Gastrocnemius medialis (tissue), 4 donors: ENCODE measurements around the gene PYGO2.

ENCODE experiments used
- POLR2A ChIP-seq, 2 donors: fragments of 450-650 bp; IDR thresholded peaks; one replicate each; pipeline ENCODE4 v1.6.1; 2017; ENCODE audit warnings: antibody characterized with exemption in 2 of 2, mild to moderate bottlenecking in 2 of 2, moderate library complexity in 2 of 2
- TF ChIP-seq, protein P1 (sequence below), 5 experiments: fragments of 450-650 bp in 3 of 5; fragments of 200-600 bp in 2 of 5; sonication (generic) in 2 of 5; IDR thresholded peaks in 4 of 5; conservative IDR thresholded peaks in 1 of 5; 1 replicate in 4 of 5; 2 replicates in 1 of 5; pipeline ENCODE4 v1.5.1; 2016 to 2019; ENCODE audit warnings: antibody characterized with exemption in 5 of 5, mild to moderate bottlenecking in 3 of 5, moderate library complexity in 3 of 5

DNA sequence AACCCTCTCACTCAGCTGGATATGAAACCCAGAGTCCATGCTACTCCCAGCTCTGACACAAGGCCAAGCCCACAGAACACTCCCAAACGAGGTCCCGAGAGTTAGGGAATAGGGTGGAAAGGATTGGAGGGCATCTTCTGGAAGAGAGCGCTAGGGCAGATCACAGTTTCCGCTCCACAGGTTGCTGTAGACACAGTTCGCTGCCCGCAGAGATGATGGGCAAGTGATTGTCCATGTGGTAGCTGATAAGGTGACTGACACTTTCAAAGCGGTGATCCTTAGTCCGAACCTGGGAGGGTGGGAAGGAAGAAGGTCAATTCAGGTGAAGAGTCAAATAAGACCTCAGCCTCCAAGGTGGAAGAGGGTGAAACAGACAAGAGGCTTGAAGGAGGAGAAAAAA is 2.1 kb upstream of the PYGO2 start:
- TF ChIP-seq POLR2A (IDR thresholded peaks at IDR 0.05): no peak
- TF ChIP-seq, protein P1, sequence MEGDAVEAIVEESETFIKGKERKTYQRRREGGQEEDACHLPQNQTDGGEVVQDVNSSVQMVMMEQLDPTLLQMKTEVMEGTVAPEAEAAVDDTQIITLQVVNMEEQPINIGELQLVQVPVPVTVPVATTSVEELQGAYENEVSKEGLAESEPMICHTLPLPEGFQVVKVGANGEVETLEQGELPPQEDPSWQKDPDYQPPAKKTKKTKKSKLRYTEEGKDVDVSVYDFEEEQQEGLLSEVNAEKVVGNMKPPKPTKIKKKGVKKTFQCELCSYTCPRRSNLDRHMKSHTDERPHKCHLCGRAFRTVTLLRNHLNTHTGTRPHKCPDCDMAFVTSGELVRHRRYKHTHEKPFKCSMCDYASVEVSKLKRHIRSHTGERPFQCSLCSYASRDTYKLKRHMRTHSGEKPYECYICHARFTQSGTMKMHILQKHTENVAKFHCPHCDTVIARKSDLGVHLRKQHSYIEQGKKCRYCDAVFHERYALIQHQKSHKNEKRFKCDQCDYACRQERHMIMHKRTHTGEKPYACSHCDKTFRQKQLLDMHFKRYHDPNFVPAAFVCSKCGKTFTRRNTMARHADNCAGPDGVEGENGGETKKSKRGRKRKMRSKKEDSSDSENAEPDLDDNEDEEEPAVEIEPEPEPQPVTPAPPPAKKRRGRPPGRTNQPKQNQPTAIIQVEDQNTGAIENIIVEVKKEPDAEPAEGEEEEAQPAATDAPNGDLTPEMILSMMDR (IDR thresholded peaks at IDR 0.05 in 4 of 5, conservative IDR thresholded peaks at IDR 0.05 in 1 of 5): no peak
